NCI-H128 (cell line): ENCODE results near the gene PLA2G3.

Experiments
- DNase-seq: peaks from one replicate; lab custom pipeline; 2025; ENCODE audit not compliant: unreplicated experiment; lab: John Stamatoyannopoulos, UW

Gene PLA2G3

DNA sequence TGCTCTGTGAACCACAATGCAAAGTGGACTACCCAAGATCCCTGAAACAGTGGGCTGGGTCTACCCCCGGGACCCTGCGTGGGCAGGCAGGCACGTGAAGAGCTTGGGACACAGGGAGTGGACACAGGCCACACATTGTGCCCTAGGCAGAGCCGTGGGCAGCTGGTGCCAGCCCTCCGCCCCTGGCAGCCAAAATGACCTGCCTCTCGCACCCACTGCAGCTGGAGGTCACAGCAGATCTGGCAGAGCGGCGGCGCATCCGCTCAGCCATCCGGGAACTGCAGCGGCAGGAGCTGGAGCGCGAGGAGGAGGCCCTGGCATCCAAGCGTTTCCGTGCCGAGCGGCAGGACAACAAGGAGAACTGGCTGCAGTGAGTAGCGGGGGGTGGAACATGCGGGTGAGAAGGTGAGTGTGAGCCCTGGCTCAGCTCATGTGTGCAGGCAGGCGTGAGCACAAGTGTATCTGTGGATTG lies 52.5 kb downstream of the PLA2G3 start:
- DNase-seq = no peak

DNA sequence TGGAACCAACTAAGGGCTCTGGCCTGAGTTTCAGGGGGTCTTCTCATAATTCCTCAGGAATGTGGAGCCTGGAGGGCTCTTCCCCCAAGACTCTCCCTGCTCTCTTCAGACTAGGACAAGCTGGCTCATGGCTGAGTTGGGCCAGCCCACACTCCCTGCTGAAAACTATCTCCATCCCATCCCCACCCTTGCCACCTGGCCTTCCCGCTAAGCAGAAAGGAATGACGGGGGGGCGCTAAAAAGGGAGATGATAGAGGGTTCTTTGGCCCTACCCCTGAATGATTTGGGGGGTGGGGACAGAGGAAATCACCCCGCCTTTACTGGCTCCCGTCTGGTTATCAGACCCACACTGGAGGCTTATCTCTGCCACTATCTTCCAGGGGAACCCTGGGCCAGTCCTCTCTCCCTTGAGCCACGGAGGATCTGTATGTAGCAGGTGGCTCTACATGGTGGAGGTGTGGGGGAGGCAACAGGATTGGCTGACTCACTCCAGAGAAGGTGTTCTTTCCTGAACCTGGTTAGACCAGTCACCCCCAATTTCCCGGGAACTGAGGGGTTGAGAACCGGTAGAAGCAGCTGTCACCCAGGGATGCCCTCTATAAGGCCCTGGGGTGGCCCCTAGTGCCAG lies 53.5 kb downstream of the PLA2G3 start:
- no peak for DNase-seq

- no peak for DNase-seq
Observed at GRCh38 chr22:31085928-31086327, 54.4 kb downstream of the PLA2G3 start.

- DNase-seq = no peak
Observed at GRCh38 chr22:31085493-31085824, 54.8 kb downstream of the PLA2G3 start.

DNA sequence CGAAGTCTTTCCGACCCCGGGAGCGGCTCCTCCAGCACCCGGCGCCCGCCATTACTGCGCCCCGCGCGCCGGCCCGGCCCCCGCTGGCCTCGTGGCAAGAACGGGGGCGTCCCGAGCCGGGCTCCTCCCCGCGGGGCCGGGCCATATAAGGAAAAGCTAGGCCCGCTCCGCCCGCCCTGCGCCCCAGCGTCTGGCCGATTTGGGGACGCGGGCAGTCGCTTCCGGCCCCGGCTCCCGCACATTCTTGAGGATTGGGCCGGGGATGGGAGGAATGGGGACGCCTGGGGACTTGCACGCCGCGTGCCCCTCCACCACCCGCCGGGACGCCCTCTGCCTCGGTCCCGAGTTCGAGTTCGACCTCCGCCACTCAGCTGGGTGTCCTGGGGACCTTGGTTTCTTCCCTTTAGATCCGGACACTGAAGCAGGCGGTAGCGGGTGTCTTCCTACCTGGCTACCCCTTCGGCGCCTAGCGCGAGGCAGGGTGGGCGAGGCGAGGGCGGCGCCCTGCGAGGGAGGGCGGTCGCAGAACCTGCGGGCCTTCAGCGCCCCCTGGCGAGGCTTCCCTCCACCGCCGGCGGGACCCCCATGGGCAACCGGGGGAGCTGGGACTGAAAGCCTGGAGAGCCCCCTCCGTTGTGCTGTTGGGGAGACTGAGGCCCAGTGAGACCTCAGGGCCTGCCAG lies 55.4 kb downstream of the PLA2G3 start:
- no peak for DNase-seq
